H1 (cell line): ENCODE data around the gene LENG9. TPM values are rescaled to one million over a fixed set of nuclear protein-coding genes. Genes with fewer than 3 reads are reported as not detected.

Experiments used
- CEBPB ChIP-seq: IDR thresholded peaks from 2 replicates; pipeline ENCODE4 v1.6.1; 2012; ENCODE audit warnings: low read depth, low read length
- POLR2AphosphoS5 ChIP-seq: IDR thresholded peaks from 2 replicates; pipeline ENCODE4 v1.6.1; 2011; ENCODE audit warnings: low read depth, low read length
- polyA plus RNA-seq, 7 experiments: library from polyadenylated mRNA; depleted of rRNA in 3 of 7; stranded (reverse) in 5 of 7; unstranded in 2 of 7; fragments of >200 nt in 5 of 7; fragments of 200-250 nt in 2 of 7; gene quantifications; 1 replicate in 5 of 7; 2 replicates in 1 of 7; 4 replicates in 1 of 7; pipeline versions ENCODE4 v1.2.1 to v1.2.3, GENCODE V29; 2011 to 2013; ENCODE audit warnings: missing spikeins in 2 of 7, mixed read lengths in 2 of 7
- total RNA-seq: library from RNA; stranded (reverse); fragmentation: NEBNext Ultra II Directional; extraction: Animal tissue kit (Norgen Biotek cat#: 25700); gene quantifications from 2 replicates; pipeline ENCODE4 v1.2.1, GENCODE V29; 2021
- TF ChIP-seq, protein P1 (sequence below): fragments of 300-600 bp; sonication (generic); IDR thresholded peaks from 2 replicates; pipeline ENCODE4 v1.7.1; 2012; ENCODE audit warnings: low read length, moderate library complexity, mild to moderate bottlenecking, inconsistent platforms; ENCODE audit not compliant: insufficient replicate concordance
- TF ChIP-seq, protein P2 (sequence below): IDR thresholded peaks from 2 replicates; pipeline ENCODE4 v1.6.1; 2012; ENCODE audit warnings: inconsistent platforms

Gene LENG9
- total and polyA plus RNA-seq, 2 of the 8 experiments (the other 6 are each of a cell fraction or from before 2014, with no cell fraction given), result 1.6 to 3.9 TPM

GRCh38 chr19:54461210-54461609 is 2.4 kb downstream of the LENG9 start (continued):
- TF ChIP-seq, protein P1, sequence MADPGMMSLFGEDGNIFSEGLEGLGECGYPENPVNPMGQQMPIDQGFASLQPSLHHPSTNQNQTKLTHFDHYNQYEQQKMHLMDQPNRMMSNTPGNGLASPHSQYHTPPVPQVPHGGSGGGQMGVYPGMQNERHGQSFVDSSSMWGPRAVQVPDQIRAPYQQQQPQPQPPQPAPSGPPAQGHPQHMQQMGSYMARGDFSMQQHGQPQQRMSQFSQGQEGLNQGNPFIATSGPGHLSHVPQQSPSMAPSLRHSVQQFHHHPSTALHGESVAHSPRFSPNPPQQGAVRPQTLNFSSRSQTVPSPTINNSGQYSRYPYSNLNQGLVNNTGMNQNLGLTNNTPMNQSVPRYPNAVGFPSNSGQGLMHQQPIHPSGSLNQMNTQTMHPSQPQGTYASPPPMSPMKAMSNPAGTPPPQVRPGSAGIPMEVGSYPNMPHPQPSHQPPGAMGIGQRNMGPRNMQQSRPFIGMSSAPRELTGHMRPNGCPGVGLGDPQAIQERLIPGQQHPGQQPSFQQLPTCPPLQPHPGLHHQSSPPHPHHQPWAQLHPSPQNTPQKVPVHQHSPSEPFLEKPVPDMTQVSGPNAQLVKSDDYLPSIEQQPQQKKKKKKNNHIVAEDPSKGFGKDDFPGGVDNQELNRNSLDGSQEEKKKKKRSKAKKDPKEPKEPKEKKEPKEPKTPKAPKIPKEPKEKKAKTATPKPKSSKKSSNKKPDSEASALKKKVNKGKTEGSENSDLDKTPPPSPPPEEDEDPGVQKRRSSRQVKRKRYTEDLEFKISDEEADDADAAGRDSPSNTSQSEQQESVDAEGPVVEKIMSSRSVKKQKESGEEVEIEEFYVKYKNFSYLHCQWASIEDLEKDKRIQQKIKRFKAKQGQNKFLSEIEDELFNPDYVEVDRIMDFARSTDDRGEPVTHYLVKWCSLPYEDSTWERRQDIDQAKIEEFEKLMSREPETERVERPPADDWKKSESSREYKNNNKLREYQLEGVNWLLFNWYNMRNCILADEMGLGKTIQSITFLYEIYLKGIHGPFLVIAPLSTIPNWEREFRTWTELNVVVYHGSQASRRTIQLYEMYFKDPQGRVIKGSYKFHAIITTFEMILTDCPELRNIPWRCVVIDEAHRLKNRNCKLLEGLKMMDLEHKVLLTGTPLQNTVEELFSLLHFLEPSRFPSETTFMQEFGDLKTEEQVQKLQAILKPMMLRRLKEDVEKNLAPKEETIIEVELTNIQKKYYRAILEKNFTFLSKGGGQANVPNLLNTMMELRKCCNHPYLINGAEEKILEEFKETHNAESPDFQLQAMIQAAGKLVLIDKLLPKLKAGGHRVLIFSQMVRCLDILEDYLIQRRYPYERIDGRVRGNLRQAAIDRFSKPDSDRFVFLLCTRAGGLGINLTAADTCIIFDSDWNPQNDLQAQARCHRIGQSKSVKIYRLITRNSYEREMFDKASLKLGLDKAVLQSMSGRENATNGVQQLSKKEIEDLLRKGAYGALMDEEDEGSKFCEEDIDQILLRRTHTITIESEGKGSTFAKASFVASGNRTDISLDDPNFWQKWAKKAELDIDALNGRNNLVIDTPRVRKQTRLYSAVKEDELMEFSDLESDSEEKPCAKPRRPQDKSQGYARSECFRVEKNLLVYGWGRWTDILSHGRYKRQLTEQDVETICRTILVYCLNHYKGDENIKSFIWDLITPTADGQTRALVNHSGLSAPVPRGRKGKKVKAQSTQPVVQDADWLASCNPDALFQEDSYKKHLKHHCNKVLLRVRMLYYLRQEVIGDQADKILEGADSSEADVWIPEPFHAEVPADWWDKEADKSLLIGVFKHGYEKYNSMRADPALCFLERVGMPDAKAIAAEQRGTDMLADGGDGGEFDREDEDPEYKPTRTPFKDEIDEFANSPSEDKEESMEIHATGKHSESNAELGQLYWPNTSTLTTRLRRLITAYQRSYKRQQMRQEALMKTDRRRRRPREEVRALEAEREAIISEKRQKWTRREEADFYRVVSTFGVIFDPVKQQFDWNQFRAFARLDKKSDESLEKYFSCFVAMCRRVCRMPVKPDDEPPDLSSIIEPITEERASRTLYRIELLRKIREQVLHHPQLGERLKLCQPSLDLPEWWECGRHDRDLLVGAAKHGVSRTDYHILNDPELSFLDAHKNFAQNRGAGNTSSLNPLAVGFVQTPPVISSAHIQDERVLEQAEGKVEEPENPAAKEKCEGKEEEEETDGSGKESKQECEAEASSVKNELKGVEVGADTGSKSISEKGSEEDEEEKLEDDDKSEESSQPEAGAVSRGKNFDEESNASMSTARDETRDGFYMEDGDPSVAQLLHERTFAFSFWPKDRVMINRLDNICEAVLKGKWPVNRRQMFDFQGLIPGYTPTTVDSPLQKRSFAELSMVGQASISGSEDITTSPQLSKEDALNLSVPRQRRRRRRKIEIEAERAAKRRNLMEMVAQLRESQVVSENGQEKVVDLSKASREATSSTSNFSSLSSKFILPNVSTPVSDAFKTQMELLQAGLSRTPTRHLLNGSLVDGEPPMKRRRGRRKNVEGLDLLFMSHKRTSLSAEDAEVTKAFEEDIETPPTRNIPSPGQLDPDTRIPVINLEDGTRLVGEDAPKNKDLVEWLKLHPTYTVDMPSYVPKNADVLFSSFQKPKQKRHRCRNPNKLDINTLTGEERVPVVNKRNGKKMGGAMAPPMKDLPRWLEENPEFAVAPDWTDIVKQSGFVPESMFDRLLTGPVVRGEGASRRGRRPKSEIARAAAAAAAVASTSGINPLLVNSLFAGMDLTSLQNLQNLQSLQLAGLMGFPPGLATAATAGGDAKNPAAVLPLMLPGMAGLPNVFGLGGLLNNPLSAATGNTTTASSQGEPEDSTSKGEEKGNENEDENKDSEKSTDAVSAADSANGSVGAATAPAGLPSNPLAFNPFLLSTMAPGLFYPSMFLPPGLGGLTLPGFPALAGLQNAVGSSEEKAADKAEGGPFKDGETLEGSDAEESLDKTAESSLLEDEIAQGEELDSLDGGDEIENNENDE, result no peak
- TF ChIP-seq, protein P2, sequence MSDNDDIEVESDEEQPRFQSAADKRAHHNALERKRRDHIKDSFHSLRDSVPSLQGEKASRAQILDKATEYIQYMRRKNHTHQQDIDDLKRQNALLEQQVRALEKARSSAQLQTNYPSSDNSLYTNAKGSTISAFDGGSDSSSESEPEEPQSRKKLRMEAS, result no peak
- no peak for TF ChIP-seq POLR2AphosphoS5
- TF ChIP-seq CEBPB, result no peak
